Keratinocyte (primary cell): ENCODE results near the gene LAMA3. TPM values are rescaled to one million over a fixed set of nuclear protein-coding genes. Genes with fewer than 3 reads are reported as not detected.

Experiments used
- DNase-seq: peaks from one replicate; pipeline ENCODE4 v3.0.0-alpha.2; 2011; ENCODE audit warnings: low read depth, missing footprints, low spot score
- FAIRE-seq: peaks from 2 replicates; lab custom pipeline; 2011; peaks lifted over from hg19 to GRCh38; lab: Jason Lieb, UNC
- H2AFZ ChIP-seq: 2 replicates; pipeline ENCODE4 v1.6.0; 2012; ENCODE audit warnings: low read length, control low read depth, inconsistent platforms; ENCODE audit not compliant: control insufficient read depth
- H3K27ac ChIP-seq: 2 replicates; pipeline ENCODE4 v1.5.1; 2011; ENCODE audit warnings: low read length; ENCODE audit not compliant: control insufficient read depth, insufficient read depth
- H3K27me3 ChIP-seq: 3 replicates; pipeline ENCODE4 v1.6.0; 2011; ENCODE audit warnings: low read length; ENCODE audit not compliant: control insufficient read depth, insufficient read depth; ENCODE audit errors: extremely low read depth
- H3K36me3 ChIP-seq, 2 experiments: 2 replicates in 1 of 2; 3 replicates in 1 of 2; pipeline ENCODE4 v1.5.1; 2011; ENCODE audit warnings: low read length in 2 of 2, mild to moderate bottlenecking in 1 of 2; ENCODE audit not compliant: control insufficient read depth in 2 of 2, insufficient read depth in 2 of 2; ENCODE audit errors: extremely low read depth in 1 of 2
- H3K4me1 ChIP-seq: 3 replicates; pipeline ENCODE4 v1.5.1; 2011; ENCODE audit warnings: low read length; ENCODE audit not compliant: control insufficient read depth, insufficient read depth; ENCODE audit errors: extremely low read depth
- H3K4me2 ChIP-seq: 3 replicates; pipeline ENCODE4 v1.6.0; 2011; ENCODE audit warnings: low read depth, low read length; ENCODE audit not compliant: control insufficient read depth, insufficient read depth; ENCODE audit errors: extremely low read depth
- H3K4me3 ChIP-seq, 3 experiments: fragments of 200-600 bp in 1 of 3; sonication (generic) in 1 of 3; 2 replicates in 2 of 3; 3 replicates in 1 of 3; pipeline ENCODE4 v1.5.1; 2011 to 2016; ENCODE audit warnings: low read length in 3 of 3, mild to moderate bottlenecking in 3 of 3, control low read depth in 2 of 3, inconsistent platforms in 1 of 3, low read depth in 1 of 3, mixed read lengths in 1 of 3, mixed run types in 1 of 3, moderate library complexity in 1 of 3; ENCODE audit not compliant: control insufficient read depth in 2 of 3, insufficient read depth in 2 of 3; ENCODE audit errors: extremely low read depth in 1 of 3
- H3K79me2 ChIP-seq: 2 replicates; pipeline ENCODE4 v1.6.0; 2012; ENCODE audit warnings: low read length; ENCODE audit not compliant: control insufficient read depth, insufficient read depth
- H3K9ac ChIP-seq: 3 replicates; pipeline ENCODE4 v1.6.0; 2011; ENCODE audit warnings: low read length; ENCODE audit not compliant: control insufficient read depth, insufficient read depth; ENCODE audit errors: extremely low read depth
- H3K9me1 ChIP-seq: 3 replicates; pipeline ENCODE4 v1.6.0; 2011; ENCODE audit warnings: low read length; ENCODE audit not compliant: control insufficient read depth, insufficient read depth; ENCODE audit errors: extremely low read depth
- H3K9me3 ChIP-seq: 2 replicates; pipeline ENCODE4 v1.5.1; 2012; ENCODE audit warnings: low read depth, low read length; ENCODE audit not compliant: control insufficient read depth
- H4K20me1 ChIP-seq: 3 replicates; pipeline ENCODE4 v1.6.0; 2011; ENCODE audit warnings: low read length; ENCODE audit not compliant: control insufficient read depth, insufficient read depth; ENCODE audit errors: extremely low read depth
- EZH2 ChIP-seq: IDR thresholded peaks from one replicate; pipeline ENCODE4 v1.6.1; 2012; ENCODE audit warnings: inconsistent platforms, mild to moderate bottlenecking, low read length, moderate library complexity
- dilution Hi-C: fragments of 300-500 bp; cut with MboI; formaldehyde crosslinking; loops from one replicate; pipeline ENCODE4 v1.7.0; 2020; ENCODE audit warnings: low sequenced_read_pairs; ENCODE audit not compliant: extremely low pct_ligation_motif_present
- polyA minus RNA-seq, 3 experiments: library from RNA; depleted of rRNA, polyadenylated mRNA; stranded (reverse); fragments of >200 nt; gene quantifications; 1 replicate in 1 of 3; 2 replicates in 1 of 3; 3 replicates in 1 of 3; pipeline ENCODE4 v1.2.3, GENCODE V29; 2011
- polyA plus RNA-seq, 5 experiments: library from polyadenylated mRNA; depleted of rRNA in 3 of 5; stranded (reverse) in 3 of 5; stranded (forward) in 1 of 5; unstranded in 1 of 5; fragments of >200 nt; gene quantifications; 1 replicate in 1 of 5; 2 replicates in 3 of 5; 3 replicates in 1 of 5; pipeline versions ENCODE4 v1.2.1 to v1.2.3, GENCODE V29; 2011 to 2012; ENCODE audit warnings: missing spikeins in 2 of 5, low read depth in 1 of 5, low replicate concordance in 1 of 5
- TF ChIP-seq, protein P1 (sequence below), 3 experiments: IDR thresholded peaks in 1 of 3; conservative IDR thresholded peaks in 1 of 3; optimal IDR thresholded peaks in 1 of 3; 2 replicates in 2 of 3; 3 replicates in 1 of 3; pipeline versions ENCODE3 to v1.5.1; 2011; ENCODE audit warnings: low read length in 3 of 3, mild to moderate bottlenecking in 3 of 3, moderate library complexity in 2 of 3, control low read depth in 1 of 3, inconsistent platforms in 1 of 3; ENCODE audit not compliant: insufficient read depth in 2 of 3; ENCODE audit errors: extremely low read depth in 1 of 3

The LAMA3 gene, protein sequence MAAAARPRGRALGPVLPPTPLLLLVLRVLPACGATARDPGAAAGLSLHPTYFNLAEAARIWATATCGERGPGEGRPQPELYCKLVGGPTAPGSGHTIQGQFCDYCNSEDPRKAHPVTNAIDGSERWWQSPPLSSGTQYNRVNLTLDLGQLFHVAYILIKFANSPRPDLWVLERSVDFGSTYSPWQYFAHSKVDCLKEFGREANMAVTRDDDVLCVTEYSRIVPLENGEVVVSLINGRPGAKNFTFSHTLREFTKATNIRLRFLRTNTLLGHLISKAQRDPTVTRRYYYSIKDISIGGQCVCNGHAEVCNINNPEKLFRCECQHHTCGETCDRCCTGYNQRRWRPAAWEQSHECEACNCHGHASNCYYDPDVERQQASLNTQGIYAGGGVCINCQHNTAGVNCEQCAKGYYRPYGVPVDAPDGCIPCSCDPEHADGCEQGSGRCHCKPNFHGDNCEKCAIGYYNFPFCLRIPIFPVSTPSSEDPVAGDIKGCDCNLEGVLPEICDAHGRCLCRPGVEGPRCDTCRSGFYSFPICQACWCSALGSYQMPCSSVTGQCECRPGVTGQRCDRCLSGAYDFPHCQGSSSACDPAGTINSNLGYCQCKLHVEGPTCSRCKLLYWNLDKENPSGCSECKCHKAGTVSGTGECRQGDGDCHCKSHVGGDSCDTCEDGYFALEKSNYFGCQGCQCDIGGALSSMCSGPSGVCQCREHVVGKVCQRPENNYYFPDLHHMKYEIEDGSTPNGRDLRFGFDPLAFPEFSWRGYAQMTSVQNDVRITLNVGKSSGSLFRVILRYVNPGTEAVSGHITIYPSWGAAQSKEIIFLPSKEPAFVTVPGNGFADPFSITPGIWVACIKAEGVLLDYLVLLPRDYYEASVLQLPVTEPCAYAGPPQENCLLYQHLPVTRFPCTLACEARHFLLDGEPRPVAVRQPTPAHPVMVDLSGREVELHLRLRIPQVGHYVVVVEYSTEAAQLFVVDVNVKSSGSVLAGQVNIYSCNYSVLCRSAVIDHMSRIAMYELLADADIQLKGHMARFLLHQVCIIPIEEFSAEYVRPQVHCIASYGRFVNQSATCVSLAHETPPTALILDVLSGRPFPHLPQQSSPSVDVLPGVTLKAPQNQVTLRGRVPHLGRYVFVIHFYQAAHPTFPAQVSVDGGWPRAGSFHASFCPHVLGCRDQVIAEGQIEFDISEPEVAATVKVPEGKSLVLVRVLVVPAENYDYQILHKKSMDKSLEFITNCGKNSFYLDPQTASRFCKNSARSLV (N-terminal part only)
- polyA plus RNA-seq (1,944 to 2,775 TPM (median 2,231 TPM) in 3 replicates), polyA minus RNA-seq (1,838 to 2,830 TPM (median 2,688 TPM) in 3 replicates)
- polyA plus RNA-seq (2011; ENCODE audit: low read depth) = 294 TPM
- 671 and 924 TPM in 2 replicates for polyA plus RNA-seq (2011; cell fraction: cytosol; rRNA removed)
- polyA plus RNA-seq (2011; cell fraction: nucleus; rRNA removed) = 3,655 and 3,922 TPM in 2 replicates
- 345 and 1,929 TPM in 2 replicates for polyA plus RNA-seq (2012; ENCODE audit: low replicate concordance)
- polyA minus RNA-seq (2011; cell fraction: cytosol; rRNA and poly(A)+ RNA removed) = 1,658 TPM
- 4,085 and 6,592 TPM in 2 replicates for polyA minus RNA-seq (2011; cell fraction: nucleus; rRNA and poly(A)+ RNA removed)

DNA sequence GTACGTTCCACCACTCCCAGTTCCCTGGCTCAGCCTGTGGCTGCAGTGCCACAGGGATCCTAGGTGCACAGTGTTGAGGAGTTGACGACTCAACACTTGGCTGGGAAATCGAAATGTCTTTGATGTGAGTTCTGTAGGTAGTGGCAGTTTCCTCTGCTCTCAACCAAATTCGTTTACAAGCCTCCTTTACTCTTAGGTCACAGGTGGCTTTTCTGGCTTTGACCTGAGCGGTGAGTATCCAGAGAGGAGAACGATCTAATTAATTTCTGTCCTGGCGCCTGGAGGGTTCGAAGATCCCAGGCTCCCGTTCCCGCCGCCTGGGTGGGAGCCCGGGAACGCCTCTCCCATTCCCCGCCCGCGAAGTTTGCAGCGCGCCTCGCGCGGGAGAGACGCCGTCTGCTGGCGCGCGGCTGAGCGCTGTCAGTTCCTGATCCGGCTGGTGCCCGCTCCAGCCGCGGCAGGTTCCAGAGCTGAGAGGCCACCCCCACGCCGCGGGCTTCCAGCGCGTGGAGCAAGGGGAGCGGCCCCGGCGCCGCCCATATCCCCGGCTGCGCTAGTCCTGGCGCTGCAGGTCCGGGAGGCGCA is at the start of gene LAMA3:
TSS of gene LAMA3 (plus strand) at position 423 of the 585 bp plus-strand sequence. CDS start 231 bp downstream, outside the sequence.
- Histone ChIP-seq H3K9me1 (no peaks in the 10 kb centered on the region), H3K36me3 (no peaks in the 10 kb centered on the region), H3K4me1 (peaks cover 15% of the 10 kb centered on the region), H4K20me1 (no peaks in the 10 kb centered on the region), H3K79me2 (no peaks in the 10 kb centered on the region), H2AFZ (peak within 1 kb of the TSS; percentile 53), H3K27ac (no peak within 1 kb of the TSS), H3K4me2 (peak within 1 kb of the TSS; percentile 83), H3K27me3 (no peaks in the 10 kb centered on the region), H3K9ac (peak within 1 kb of the TSS; percentile 63), H3K4me3 (peak within 1 kb of the TSS; percentile 39 to 65 (median 65)), H3K9me3 (no peaks in the 10 kb centered on the region)
- no peak for DNase-seq
- FAIRE-seq = peak; percentile 75
- TF ChIP-seq EZH2 = no peak
- TF ChIP-seq, protein P1, sequence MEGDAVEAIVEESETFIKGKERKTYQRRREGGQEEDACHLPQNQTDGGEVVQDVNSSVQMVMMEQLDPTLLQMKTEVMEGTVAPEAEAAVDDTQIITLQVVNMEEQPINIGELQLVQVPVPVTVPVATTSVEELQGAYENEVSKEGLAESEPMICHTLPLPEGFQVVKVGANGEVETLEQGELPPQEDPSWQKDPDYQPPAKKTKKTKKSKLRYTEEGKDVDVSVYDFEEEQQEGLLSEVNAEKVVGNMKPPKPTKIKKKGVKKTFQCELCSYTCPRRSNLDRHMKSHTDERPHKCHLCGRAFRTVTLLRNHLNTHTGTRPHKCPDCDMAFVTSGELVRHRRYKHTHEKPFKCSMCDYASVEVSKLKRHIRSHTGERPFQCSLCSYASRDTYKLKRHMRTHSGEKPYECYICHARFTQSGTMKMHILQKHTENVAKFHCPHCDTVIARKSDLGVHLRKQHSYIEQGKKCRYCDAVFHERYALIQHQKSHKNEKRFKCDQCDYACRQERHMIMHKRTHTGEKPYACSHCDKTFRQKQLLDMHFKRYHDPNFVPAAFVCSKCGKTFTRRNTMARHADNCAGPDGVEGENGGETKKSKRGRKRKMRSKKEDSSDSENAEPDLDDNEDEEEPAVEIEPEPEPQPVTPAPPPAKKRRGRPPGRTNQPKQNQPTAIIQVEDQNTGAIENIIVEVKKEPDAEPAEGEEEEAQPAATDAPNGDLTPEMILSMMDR (optimal IDR thresholded peaks at IDR 0.05 in 1 of 3, IDR thresholded peaks at IDR 0.05 in 1 of 3, conservative IDR thresholded peaks at IDR 0.05 in 1 of 3; ENCODE audit: extremely low read depth in 1 of 3, insufficient read depth in 2 of 3, low read length in 3 of 3) = peak in 2 of 3 experiments; percentile 44 to 58
- dilution Hi-C loops = no loop called here

DNA sequence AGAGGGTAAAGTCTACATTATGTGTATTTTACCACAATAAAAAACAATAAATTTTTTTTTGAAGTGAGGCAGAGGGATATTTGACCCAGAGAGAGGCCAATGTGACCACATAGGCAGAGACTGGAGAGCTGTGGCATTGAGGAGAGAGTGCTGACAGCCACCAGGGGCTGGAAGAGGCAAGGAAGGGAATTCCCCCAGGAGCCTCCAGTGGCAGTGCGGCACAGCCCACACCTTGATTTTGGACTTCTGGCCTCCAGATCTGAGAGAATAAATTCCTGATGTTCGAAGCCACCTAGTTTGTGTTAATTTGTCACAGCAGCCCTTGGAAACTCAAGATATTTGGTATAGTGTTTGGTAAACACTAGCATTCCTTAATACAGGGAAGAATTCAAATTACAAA is 49.2 kb upstream of the LAMA3 start:
- Histone ChIP-seq H3K27ac (no peak overlapping the region), H3K27me3 (no peaks in the 10 kb centered on the region), H3K4me1 (peaks cover 8% of the 10 kb centered on the region), H3K9me1 (no peaks in the 10 kb centered on the region), H3K36me3 (no peaks in the 10 kb centered on the region), H3K4me3 (no peak overlapping the region), H2AFZ (no peak overlapping the region), H4K20me1 (no peaks in the 10 kb centered on the region), H3K9me3 (no peaks in the 10 kb centered on the region), H3K9ac (no peak overlapping the region), H3K79me2 (no peaks in the 10 kb centered on the region), H3K4me2 (no peak overlapping the region)
- FAIRE-seq (no peak), DNase-seq (no peak)
- TF ChIP-seq EZH2 = no peak
- TF ChIP-seq, protein P1 (optimal IDR thresholded peaks at IDR 0.05 in 1 of 3, IDR thresholded peaks at IDR 0.05 in 1 of 3, conservative IDR thresholded peaks at IDR 0.05 in 1 of 3; ENCODE audit: extremely low read depth in 1 of 3, insufficient read depth in 2 of 3, low read length in 3 of 3) = no peak
- dilution Hi-C loops = no loop called here
